Endothelial cell of umbilical vein (primary cell): Measurements from ENCODE around the gene PTGIR. TPM values are rescaled to one million over a fixed set of nuclear protein-coding genes. Genes with fewer than 3 reads are reported as not detected.

Source experiments
- BruUV-seq: library from RNA; stranded (reverse); fragments of 400-500 nt; replicated peaks from 2 replicates; lab custom pipeline; 2021; lab: Mats Ljungman, UMichigan
- CTCF ChIA-PET: fragments of 300-600, 350-600 bp; sonication (Branson Sonifier 250); formaldehyde crosslinking; loops from one replicate; lab custom pipeline; 2021; ENCODE audit warnings: antibody characterized with exemption, inconsistent platforms; lab: Charles Lee
- POLR2A ChIA-PET: fragments of 300-600, 350-600 bp; sonication (Branson Sonifier 250); formaldehyde crosslinking; loops from one replicate; lab custom pipeline; 2021; ENCODE audit warnings: antibody characterized with exemption, inconsistent platforms; lab: Charles Lee
- DNase-seq: peaks from one replicate; pipeline ENCODE4 v3.0.0-alpha.2; 2011; ENCODE audit warnings: low read depth, low spot score
- FAIRE-seq: peaks from 2 replicates; lab custom pipeline; 2011; peaks lifted over from hg19 to GRCh38; lab: Jason Lieb, UNC
- H2AFZ ChIP-seq: 2 replicates; pipeline ENCODE4 v1.6.0; 2012; ENCODE audit warnings: low read depth, low read length, control low read depth, inconsistent platforms
- H3K27ac ChIP-seq: 2 replicates; pipeline ENCODE4 v1.5.1; 2011; ENCODE audit warnings: low read depth, mild to moderate bottlenecking, control low read depth, low read length, moderate library complexity; ENCODE audit not compliant: insufficient read depth
- H3K27me3 ChIP-seq, 2 experiments: 2 replicates each; pipeline versions ENCODE4 v1.6.0 to v1.6.1; 2011; ENCODE audit warnings: low read length in 2 of 2, mixed read lengths in 1 of 2; ENCODE audit not compliant: control insufficient read depth in 2 of 2, insufficient read depth in 2 of 2
- H3K36me3 ChIP-seq, 2 experiments: 2 replicates in 1 of 2; 3 replicates in 1 of 2; pipeline ENCODE4 v1.5.1; 2011; ENCODE audit warnings: low read length in 2 of 2, mild to moderate bottlenecking in 1 of 2, moderate library complexity in 1 of 2; ENCODE audit not compliant: control insufficient read depth in 2 of 2, insufficient read depth in 2 of 2; ENCODE audit errors: extremely low read depth in 1 of 2
- H3K4me1 ChIP-seq: 3 replicates; pipeline ENCODE4 v1.5.1; 2011; ENCODE audit warnings: mild to moderate bottlenecking, low read length; ENCODE audit not compliant: control insufficient read depth, insufficient read depth; ENCODE audit errors: extremely low read depth
- H3K4me2 ChIP-seq: 2 replicates; pipeline ENCODE4 v1.6.1; 2011; ENCODE audit warnings: low read length, control low read depth, mixed read lengths; ENCODE audit not compliant: insufficient read depth
- H3K4me3 ChIP-seq, 3 experiments: fragments of 200-600 bp in 1 of 3; sonication (generic), shearing (Covaris generic) in 1 of 3; replicated peaks in 1 of 3; 2 replicates each; pipeline ENCODE4 v1.5.1; 2011 to 2016; ENCODE audit warnings: control low read depth in 3 of 3, low read length in 3 of 3, mild to moderate bottlenecking in 2 of 3, inconsistent platforms in 1 of 3, low read depth in 1 of 3, moderate library complexity in 1 of 3; ENCODE audit not compliant: insufficient read depth in 1 of 3
- H3K79me2 ChIP-seq: 2 replicates; pipeline ENCODE4 v1.6.0; 2012; ENCODE audit warnings: low read length, inconsistent platforms; ENCODE audit not compliant: control insufficient read depth, insufficient read depth
- H3K9ac ChIP-seq: replicated peaks from 2 replicates; pipeline ENCODE3; 2011; ENCODE audit warnings: low read length, control low read depth; ENCODE audit not compliant: insufficient read depth; ENCODE audit errors: extremely low read depth
- H3K9me1 ChIP-seq: replicated peaks from 3 replicates; pipeline ENCODE4 v1.6.0; 2011; ENCODE audit warnings: mild to moderate bottlenecking, low read length; ENCODE audit not compliant: control insufficient read depth, insufficient read depth; ENCODE audit errors: extremely low read depth
- H3K9me3 ChIP-seq: replicated peaks from 2 replicates; pipeline ENCODE4 v1.5.1; 2012; ENCODE audit warnings: low read length, inconsistent platforms; ENCODE audit not compliant: control insufficient read depth, insufficient read depth
- H4K20me1 ChIP-seq: replicated peaks from 2 replicates; pipeline ENCODE3; 2011; ENCODE audit warnings: mild to moderate bottlenecking, low read length; ENCODE audit not compliant: control insufficient read depth, insufficient read depth; ENCODE audit errors: extremely low read depth
- CTCF ChIP-seq, 2 donors: IDR thresholded peaks; 1 replicate in 1 of 2; 2 replicates in 1 of 2; pipeline ENCODE4 v1.5.1; 2011; ENCODE audit warnings: low read length in 2 of 2, mild to moderate bottlenecking in 2 of 2, moderate library complexity in 2 of 2, control low read depth in 1 of 2, inconsistent platforms in 1 of 2, low read depth in 1 of 2; ENCODE audit not compliant: insufficient read depth in 1 of 2; ENCODE audit errors: extremely low read depth in 1 of 2
- EZH2 ChIP-seq: IDR thresholded peaks from 2 replicates; pipeline ENCODE4 v1.6.1; 2012; ENCODE audit warnings: borderline replicate concordance, low read depth, mild to moderate bottlenecking, moderate library complexity, low read length, inconsistent platforms; ENCODE audit not compliant: severe bottlenecking
- FOS ChIP-seq: IDR thresholded peaks from 2 replicates; pipeline ENCODE4 v1.6.1; 2011; ENCODE audit warnings: mild to moderate bottlenecking, low read length, moderate library complexity, borderline replicate concordance; ENCODE audit not compliant: insufficient read depth
- GATA2 ChIP-seq: IDR thresholded peaks from 2 replicates; pipeline ENCODE4 v1.7.0; 2011; ENCODE audit warnings: low read depth, mild to moderate bottlenecking, moderate library complexity, mixed read lengths, low read length; ENCODE audit not compliant: insufficient read length, insufficient read depth
- JUN ChIP-seq: IDR thresholded peaks from 2 replicates; pipeline ENCODE4 v1.6.1; 2011; ENCODE audit warnings: borderline replicate concordance, low read depth; ENCODE audit not compliant: insufficient read length, insufficient read depth
- MYC ChIP-seq: IDR thresholded peaks from one replicate; pipeline ENCODE4 v1.6.1; 2011; ENCODE audit warnings: mild to moderate bottlenecking, low read depth, low read length
- POLR2A ChIP-seq: IDR thresholded peaks from 2 replicates; pipeline ENCODE4 v1.6.1; 2012; ENCODE audit warnings: low read depth, mild to moderate bottlenecking, control low read depth, low read length
- POLR2AphosphoS5 ChIP-seq: IDR thresholded peaks from 2 replicates; pipeline ENCODE4 v1.6.1; 2012; ENCODE audit warnings: low read depth, mild to moderate bottlenecking, control low read depth, low read length, moderate library complexity; ENCODE audit not compliant: insufficient read depth
- dilution Hi-C: fragments of 300-500 bp; cut with MboI; formaldehyde crosslinking; loops from one replicate; pipeline ENCODE4 v1.15.0; 2019; ENCODE audit warnings: low sequenced_read_pairs; ENCODE audit not compliant: extremely low pct_ligation_motif_present
- intact Hi-C: fragments of 100-400 bp; cut with micrococcal nuclease; formaldehyde crosslinking; loops from one replicate; pipeline ENCODE4 v1.10.0; 2022
- polyA plus RNA-seq, 4 experiments: library from polyadenylated mRNA; depleted of rRNA in 3 of 4; stranded (reverse) in 3 of 4; unstranded in 1 of 4; fragments of >200 nt; gene quantifications; 2 replicates each; pipeline versions ENCODE4 v1.2.1 to v1.2.3, GENCODE V29; 2011 to 2012; ENCODE audit warnings: missing spikeins in 1 of 4
- total RNA-seq: library from RNA; stranded (reverse); gene quantifications from 2 replicates; pipeline ENCODE4 v1.2.3, GENCODE V29; 2021
- TF ChIP-seq, protein P1 (sequence below): IDR thresholded peaks from 2 replicates; pipeline ENCODE4 v1.6.1; 2011; ENCODE audit not compliant: insufficient read depth, insufficient read length

The PTGIR gene
- total and polyA plus RNA-seq, 2 donors (not counting 3 experiments of a cell fraction or from before 2014, with no cell fraction given): 0.55 to 2.7 TPM

GRCh38 chr19:46633130-46633529 lies 8.2 kb upstream of the PTGIR start:
- Histone ChIP-seq H3K4me3 (no peak overlapping the region), H3K9me3 (no peaks in the 10 kb centered on the region), H3K9ac (no peak overlapping the region), H3K4me2 (no peak overlapping the region), H3K27me3 (peaks cover 0 to 12% of the 10 kb centered on the region in 2 experiments), H3K9me1 (no peaks in the 10 kb centered on the region), H3K79me2 (no peaks in the 10 kb centered on the region), H3K36me3 (no peaks in the 10 kb centered on the region), H4K20me1 (no peaks in the 10 kb centered on the region), H2AFZ (no peak overlapping the region), H3K4me1 (peaks cover 2% of the 10 kb centered on the region), H3K27ac (no peak overlapping the region)
- no TSS peak for BruUV-seq
- CTCF ChIA-PET: interaction anchor here (0.8 to 5.1 kb wide), 4 partner anchors 14 to 29 kb away, joined by 3 to 39 read pairs (median 18); partner anchors contain the start of gene DACT3
- POLR2A ChIA-PET: no interaction called here
- intact Hi-C loops (no loop called here), dilution Hi-C loops (no loop called here)
- DNase-seq: no peak
- FAIRE-seq: no peak
- TF ChIP-seq MYC (no peak), GATA2 (no peak), POLR2AphosphoS5 (no peak), POLR2A (no peak), FOS (no peak), EZH2 (no peak), JUN (no peak), CTCF (IDR thresholded peaks at IDR 0.05; ENCODE audit: extremely low read depth in 1 of 2, insufficient read depth in 1 of 2, low read depth in 1 of 2, low read length in 2 of 2) (no peak)
- TF ChIP-seq, protein P1, sequence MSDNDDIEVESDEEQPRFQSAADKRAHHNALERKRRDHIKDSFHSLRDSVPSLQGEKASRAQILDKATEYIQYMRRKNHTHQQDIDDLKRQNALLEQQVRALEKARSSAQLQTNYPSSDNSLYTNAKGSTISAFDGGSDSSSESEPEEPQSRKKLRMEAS: no peak
